ENCODE measurements around the gene ORMDL3. TPM values are rescaled to one million over a fixed set of nuclear protein-coding genes. Genes with fewer than 3 reads are reported as not detected.

The ORMDL3 gene
- polyA plus RNA-seq, 1 donor from 2014 or later, result 90.1 TPM

GRCh38 chr17:39939588-39940419 is 12.4 kb upstream of the ORMDL3 start:
- no peaks in the 10 kb centered on the region for H3K9me2 ChIP-seq (ENCODE audit: insufficient read depth, low read length)
- H3K79me2 ChIP-seq (replicated peaks; ENCODE audit: insufficient read depth, low read length), result no peaks in the 10 kb centered on the region
- H3F3A ChIP-seq (ENCODE audit: insufficient read depth, low read length, poor library complexity, severe bottlenecking), result no peaks in the 10 kb centered on the region
- no peak overlapping the region for H3K4me2 ChIP-seq (ENCODE audit: low read length)
- H3K27ac ChIP-seq (ENCODE audit: low read length), result no peak overlapping the region
- no peak overlapping the region for H3K4me3 ChIP-seq (ENCODE audit: low read length)
- no peaks in the 10 kb centered on the region for H3K36me3 ChIP-seq (ENCODE audit: insufficient read depth, low read length)
- no peaks in the 10 kb centered on the region for H4K20me1 ChIP-seq (ENCODE audit: insufficient read depth)
- TF ChIP-seq MXI1 (conservative IDR thresholded peaks at IDR 0.05; ENCODE audit: poor library complexity, severe bottlenecking) (no peak), REST (IDR thresholded peaks at IDR 0.05; ENCODE audit: borderline replicate concordance) (no peak), POLR2AphosphoS5 (IDR thresholded peaks at IDR 0.05) (no peak), EZH2 (IDR thresholded peaks at IDR 0.05; ENCODE audit: borderline replicate concordance, insufficient read depth, low read length, poor library complexity, severe bottlenecking) (no peak), SMC3 (conservative IDR thresholded peaks at IDR 0.05; ENCODE audit: poor library complexity) (no peak), TAF1 (IDR thresholded peaks at IDR 0.05; ENCODE audit: low read depth) (no peak), CTCF (IDR thresholded peaks at IDR 0.05; ENCODE audit: poor library complexity, severe bottlenecking) (no peak), RAD21 (conservative IDR thresholded peaks at IDR 0.05) (no peak), EP300 (conservative IDR thresholded peaks at IDR 0.05; ENCODE audit: poor library complexity, severe bottlenecking) (no peak)
- no peaks in the 10 kb centered on the region for H3K27me3 ChIP-seq (ENCODE audit: insufficient read depth, low read depth, low read length)
- H3K9me3 ChIP-seq (ENCODE audit: low read length), result no peaks in the 10 kb centered on the region
- H3K9ac ChIP-seq (ENCODE audit: low read length), result no peak overlapping the region
- no peak overlapping the region for H2AFZ ChIP-seq (ENCODE audit: low read depth, low read length)

GRCh38 chr17:39939106-39939505 is 11.7 kb upstream of the ORMDL3 start:
- no peak overlapping the region for H3K27ac ChIP-seq (ENCODE audit: low read length)
- no peaks in the 10 kb centered on the region for H3K79me2 ChIP-seq (replicated peaks; ENCODE audit: insufficient read depth, low read length)
- H3K4me2 ChIP-seq (ENCODE audit: low read length), result no peak overlapping the region
- H3K9ac ChIP-seq (ENCODE audit: low read length), result no peak overlapping the region
- TF ChIP-seq MXI1 (conservative IDR thresholded peaks at IDR 0.05; ENCODE audit: poor library complexity, severe bottlenecking) (no peak), EZH2 (IDR thresholded peaks at IDR 0.05; ENCODE audit: borderline replicate concordance, insufficient read depth, low read length, poor library complexity, severe bottlenecking) (no peak), TAF1 (IDR thresholded peaks at IDR 0.05; ENCODE audit: low read depth) (no peak), EP300 (conservative IDR thresholded peaks at IDR 0.05; ENCODE audit: poor library complexity, severe bottlenecking) (no peak), POLR2AphosphoS5 (IDR thresholded peaks at IDR 0.05) (no peak), RAD21 (conservative IDR thresholded peaks at IDR 0.05) (no peak), CTCF (IDR thresholded peaks at IDR 0.05; ENCODE audit: poor library complexity, severe bottlenecking) (no peak), SMC3 (conservative IDR thresholded peaks at IDR 0.05; ENCODE audit: poor library complexity) (no peak), REST (IDR thresholded peaks at IDR 0.05; ENCODE audit: borderline replicate concordance) (no peak)
- H3K36me3 ChIP-seq (ENCODE audit: insufficient read depth, low read length), result no peaks in the 10 kb centered on the region
- H4K20me1 ChIP-seq (ENCODE audit: insufficient read depth), result no peaks in the 10 kb centered on the region
- no peak overlapping the region for H3K4me3 ChIP-seq (ENCODE audit: low read length)
- no peaks in the 10 kb centered on the region for H3K27me3 ChIP-seq (ENCODE audit: insufficient read depth, low read depth, low read length)
- H3K9me3 ChIP-seq (ENCODE audit: low read length), result no peaks in the 10 kb centered on the region
- H3F3A ChIP-seq (ENCODE audit: insufficient read depth, low read length, poor library complexity, severe bottlenecking), result no peaks in the 10 kb centered on the region
- H2AFZ ChIP-seq (ENCODE audit: low read depth, low read length), result no peak overlapping the region
- no peaks in the 10 kb centered on the region for H3K9me2 ChIP-seq (ENCODE audit: insufficient read depth, low read length)
